Stimulated activated naive CD4-positive, alpha-beta T cell (primary cell): Measurements from ENCODE around the gene KNDC1.
"Not testable (repeated sequence)": the region's sequence is repeated elsewhere in the genome, so short reads cannot be mapped to it uniquely, and the experiment has no call there.

ENCODE experiments used
- DNase-seq, 6 experiments: peaks; one replicate each; lab custom pipeline; 2025; lab: John Stamatoyannopoulos, UW

KNDC1 gene

GRCh38 chr10:133140417-133141143 is 19.4 kb upstream of the KNDC1 start:
- no peak for DNase-seq

GRCh38 chr10:133141144-133141957 is 18.7 kb upstream of the KNDC1 start:
- DNase-seq: no peak

GRCh38 chr10:133141958-133142340 is 18.1 kb upstream of the KNDC1 start:
- no peak for DNase-seq

GRCh38 chr10:133142523-133143199 is 17.4 kb upstream of the KNDC1 start:
- DNase-seq: no peak

DNA sequence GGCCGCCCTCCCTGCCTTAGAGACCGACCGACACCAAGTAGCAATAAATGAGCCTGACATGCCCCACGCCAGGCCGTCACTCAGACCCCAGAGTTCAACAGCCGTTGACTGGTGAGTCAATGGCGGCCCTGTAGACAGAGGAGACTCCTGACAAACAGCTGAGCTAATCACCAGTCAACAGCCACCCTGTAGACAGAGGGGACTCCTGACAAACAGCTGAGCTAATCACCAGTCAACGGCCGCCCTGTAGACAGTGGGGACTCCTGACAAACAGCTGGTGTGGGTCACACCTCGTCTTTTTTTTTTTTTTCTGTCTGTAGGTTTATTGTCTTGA is 16.9 kb upstream of the KNDC1 start:
- no peak for DNase-seq

GRCh38 chr10:133143546-133143945 is 16.5 kb upstream of the KNDC1 start:
- DNase-seq: no peak

DNA sequence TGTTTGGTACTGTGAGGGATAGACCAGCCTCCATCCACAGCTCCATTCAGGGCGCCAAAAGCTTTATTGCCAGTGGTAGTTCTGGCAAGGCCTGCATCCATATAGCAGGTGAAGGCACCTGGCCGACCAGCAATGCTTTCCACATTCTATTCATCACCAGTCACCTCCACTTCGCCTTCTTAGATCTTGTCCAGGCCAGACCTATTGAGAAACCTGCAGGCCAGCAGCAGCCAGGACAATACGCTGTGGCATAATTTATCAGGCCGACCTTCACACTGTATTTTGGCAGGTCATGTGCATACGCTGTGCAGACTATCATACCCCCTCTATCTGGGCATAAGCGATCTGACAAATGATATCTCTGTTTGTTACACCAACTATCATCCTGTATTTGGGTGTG is 15.2 kb upstream of the KNDC1 start:
- no peak for DNase-seq

- DNase-seq: no peak
These were observed 9.8 kb upstream of the KNDC1 start for GRCh38 chr10:133150226-133150625.

DNA sequence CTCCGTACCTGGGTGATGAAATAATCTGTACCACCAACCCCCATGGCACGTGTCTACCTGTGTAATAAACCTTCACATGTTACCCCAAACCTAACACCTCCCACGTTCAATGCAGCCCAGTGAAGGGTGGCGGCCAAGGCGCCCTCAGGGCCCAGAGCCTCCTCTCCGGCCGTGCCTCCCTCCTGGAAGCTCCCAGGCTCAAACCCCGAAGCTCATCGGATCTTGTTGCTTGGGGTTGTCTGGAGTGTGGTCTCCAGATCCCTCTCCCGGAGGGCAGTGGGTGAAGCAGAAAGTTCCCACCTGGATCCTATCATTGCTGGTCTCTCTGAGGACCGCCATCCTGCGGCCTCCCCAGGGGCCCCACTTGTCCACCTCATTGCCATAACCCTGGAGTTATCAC is 9.4 kb upstream of the KNDC1 start:
- no peak for DNase-seq

GRCh38 chr10:133151071-133151470 is 8.9 kb upstream of the KNDC1 start:
- DNase-seq: not testable (repeated sequence)

GRCh38 chr10:133151543-133151972 is 8.5 kb upstream of the KNDC1 start:
- DNase-seq: no peak

GRCh38 chr10:133154411-133154810 is 5.6 kb upstream of the KNDC1 start:
- no peak for DNase-seq

DNA sequence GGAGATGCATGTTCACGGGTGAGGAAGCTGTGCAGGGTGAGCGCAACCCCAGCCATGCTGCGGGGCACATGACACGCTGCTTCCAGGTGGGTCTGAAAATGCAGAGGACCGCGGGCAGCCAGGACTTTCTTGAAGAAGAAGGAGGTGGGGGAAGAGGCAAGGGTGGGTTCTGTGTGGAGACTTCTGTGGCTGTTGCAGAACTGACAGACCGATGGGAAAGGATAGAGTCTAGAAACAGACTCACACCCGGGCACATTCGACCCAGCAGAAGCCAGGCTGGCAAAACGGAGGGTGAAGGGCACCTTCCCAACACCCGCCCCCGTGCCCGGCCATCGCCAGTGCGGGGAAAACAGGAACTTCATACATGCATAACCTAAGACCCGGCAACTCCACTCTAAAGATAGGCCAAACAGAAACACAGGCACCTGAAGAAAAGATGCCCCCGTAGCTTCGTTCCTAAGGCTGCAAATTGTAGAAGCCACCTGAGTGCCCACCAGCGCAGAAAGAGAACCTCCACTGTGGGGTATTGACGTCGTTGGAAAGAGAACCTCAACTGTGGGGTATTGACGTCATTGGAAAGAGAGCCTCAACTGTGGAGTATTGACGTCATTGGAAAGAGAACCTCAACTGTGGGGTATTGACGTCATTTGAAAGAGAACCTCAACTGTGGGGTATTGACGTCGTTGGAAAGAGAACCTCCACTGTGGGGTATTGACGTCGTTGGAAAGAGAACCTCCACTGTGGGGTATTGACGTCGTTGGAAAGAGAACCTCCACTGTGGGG is 4.8 kb upstream of the KNDC1 start:
- no peak for DNase-seq

GRCh38 chr10:133156674-133157579 is 3.1 kb upstream of the KNDC1 start:
- DNase-seq: no peak

DNA sequence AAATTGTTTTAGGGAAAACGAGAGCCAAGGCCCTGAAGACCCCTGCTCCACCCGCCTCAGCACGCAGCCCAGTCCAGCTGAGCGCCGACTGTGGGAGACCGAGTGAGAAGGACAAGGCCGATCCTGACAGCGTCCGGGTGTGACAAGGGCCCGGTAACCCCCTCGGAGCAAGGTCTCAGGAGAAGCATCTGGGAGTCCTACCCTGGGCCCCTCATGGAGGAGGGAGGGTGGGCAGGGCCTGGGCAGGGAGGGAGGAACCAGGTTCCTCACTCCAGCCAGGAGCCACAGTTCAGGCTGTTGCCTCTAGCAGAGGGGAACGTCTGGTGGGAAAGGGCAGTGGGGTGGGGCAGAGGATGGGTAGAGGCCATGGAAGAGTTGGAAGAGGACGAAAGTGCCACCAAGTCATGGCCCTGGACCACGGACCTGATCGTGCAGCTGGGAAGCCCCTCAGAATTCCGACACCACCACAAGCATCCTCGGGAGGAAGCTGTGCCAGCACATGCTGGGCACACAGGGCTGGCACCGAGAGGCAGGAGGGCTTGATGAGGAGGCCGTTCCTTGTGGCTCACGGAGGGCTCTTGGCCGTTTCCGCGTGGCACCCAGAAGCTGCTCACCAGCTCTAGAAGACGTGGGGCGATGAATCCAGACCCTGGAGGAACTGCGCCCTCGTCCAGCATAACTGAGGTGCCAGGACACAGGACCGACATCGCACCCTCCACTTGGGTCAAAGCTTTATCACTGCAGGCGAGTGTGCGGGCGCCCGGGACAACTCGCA is 2.2 kb upstream of the KNDC1 start:
- DNase-seq: no peak

DNA sequence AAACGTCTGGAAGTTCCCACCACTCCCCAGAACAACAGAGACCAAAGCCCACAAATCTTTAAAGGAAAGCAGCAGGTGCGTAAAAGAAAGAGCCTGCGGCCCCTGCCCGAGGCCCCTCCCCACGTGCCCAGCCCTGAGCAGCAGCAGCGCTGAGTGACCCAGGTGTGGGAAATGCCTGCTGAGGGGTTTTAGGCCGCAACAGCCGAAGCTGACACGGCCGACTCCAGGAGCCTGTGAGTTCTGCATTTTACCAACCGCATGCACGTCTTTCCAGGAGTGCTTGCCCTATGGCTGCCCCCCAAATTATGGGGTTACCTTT is 1.6 kb upstream of the KNDC1 start:
- DNase-seq: no peak

DNA sequence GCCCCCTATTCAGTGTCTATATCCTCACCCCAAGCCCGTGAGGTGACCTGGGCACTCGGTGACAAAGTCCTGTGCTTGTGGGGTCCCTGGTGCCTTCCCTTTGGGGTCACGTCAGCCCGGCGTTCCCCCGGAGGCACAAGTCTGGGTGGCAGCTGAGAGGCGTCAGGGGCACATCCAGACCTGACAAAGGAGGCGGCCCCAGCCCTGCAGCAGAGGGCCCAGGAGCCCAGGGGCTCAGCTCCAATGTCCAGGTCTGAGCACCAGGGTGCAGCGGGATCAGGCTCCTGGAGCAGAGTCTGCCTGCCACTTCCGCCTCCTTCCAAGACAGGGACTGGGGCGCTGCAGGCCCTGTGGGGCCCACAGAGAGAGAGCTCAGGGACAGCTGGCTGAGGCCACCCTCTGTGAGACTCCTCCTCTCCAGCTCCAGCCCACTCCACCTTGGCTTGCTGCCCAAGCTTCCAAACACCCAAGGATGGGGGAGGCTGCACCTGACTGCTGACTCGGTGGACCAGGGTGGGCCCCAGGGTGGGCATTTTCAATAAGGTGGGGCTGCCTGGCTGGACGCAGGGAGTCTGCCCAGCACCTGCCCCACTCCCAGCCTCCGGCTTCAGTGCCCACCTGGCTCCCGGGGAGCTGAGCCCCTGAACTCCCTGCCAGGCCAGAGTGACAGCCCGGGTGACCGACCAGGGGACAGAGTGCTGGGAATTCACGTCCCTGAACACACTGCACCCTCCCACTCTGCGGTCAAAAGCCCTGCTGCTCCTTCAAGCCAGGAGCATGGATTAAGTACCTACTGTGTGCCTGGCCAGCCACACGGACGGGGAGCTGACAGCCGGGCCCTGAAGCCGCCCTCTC is 1.0 kb upstream of the KNDC1 start:
- no peak for DNase-seq

DNA sequence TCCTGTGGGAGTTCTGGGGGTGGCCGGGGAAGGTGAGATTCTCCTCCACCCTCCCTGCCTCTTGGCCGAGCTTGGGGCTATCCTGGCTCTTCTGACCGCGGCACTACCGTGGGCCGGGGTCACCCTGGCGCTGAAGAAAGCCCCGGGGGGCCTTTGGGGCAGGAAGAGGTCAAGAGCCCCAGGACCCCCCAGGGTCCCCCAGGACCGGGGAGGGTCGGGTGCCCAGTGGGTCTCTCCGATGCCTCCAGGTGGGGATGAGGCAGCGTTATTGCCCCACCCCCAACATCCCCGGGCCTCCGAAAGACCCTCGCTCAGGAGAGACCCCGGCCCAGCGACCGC is 439 bp upstream of the KNDC1 start:
- no peak for DNase-seq

GRCh38 chr10:133160826-133161471 is 930 bp downstream of the KNDC1 start:
- DNase-seq: no peak
